NCI-H226 (cell line): ENCODE measurements around the gene LRRC7.
"Not testable (repeated sequence)": the region's sequence is repeated elsewhere in the genome, so short reads cannot be mapped to it uniquely, and the experiment has no call there.

Source experiments
- DNase-seq: peaks from one replicate; pipeline ENCODE4 v3.0.0-alpha.2; 2015

Gene LRRC7

GRCh38 chr1:69787151-69787550 is 219.4 kb downstream of the LRRC7 start:
- DNase-seq, result no peak

DNA sequence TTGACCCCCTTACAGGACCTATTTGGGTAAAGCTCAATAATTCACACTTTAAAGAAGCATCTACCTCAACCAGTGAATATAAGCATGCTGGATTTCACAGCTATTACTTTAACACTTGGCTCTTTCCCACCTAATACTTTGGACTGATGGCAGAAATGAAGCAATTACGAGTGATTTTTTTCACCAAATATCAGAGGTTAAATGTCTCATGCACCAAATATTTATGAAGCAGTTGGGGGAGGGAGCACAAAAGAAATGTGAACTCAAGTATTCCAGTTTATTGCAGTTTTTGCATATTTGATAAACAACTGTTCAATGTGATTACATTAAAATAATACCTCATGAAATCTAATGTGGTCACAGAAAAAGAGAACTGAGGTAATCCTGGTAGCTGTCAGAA is 223.6 kb downstream of the LRRC7 start:
- DNase-seq, result peak; percentile 18

DNA sequence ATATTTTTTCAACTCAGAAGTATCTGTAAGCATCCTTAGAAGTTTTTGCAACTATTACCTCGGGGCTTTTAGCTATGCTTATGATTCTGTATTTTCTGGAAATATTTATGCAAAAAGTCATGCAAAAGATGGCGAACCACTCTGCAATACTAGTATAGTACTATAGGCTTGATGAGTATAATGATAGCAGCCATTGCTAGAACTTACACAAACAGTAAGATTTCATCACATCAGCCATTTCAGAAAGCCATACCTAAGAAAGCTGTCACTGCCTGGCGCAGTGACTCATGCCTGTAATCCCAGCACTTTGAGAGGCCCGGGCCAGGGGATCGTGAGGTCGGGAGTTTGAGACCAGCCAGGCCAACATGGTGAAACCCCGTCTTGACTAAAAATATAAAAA is 227.1 kb downstream of the LRRC7 start:
- peak; percentile 18 for DNase-seq

DNA sequence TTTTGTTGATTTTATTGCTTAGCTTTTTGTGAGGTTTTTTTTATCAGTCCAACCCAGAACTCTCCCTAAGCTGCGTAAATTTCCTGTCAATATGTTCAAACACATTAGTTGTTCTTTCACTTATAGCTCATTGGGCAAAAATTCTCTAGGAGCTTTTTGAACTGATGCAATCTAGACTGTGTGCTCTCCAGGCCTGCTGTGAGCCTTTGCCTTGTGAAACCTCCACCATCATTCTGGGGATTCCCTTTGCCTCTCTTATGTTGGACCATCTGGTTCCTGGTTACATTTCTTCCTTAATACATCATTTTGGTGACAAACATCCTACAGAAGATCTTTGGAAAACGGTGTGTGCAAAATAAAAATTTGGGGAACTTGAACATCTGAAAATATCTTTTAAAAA is 247.2 kb downstream of the LRRC7 start:
- peak; percentile 4 for DNase-seq

DNA sequence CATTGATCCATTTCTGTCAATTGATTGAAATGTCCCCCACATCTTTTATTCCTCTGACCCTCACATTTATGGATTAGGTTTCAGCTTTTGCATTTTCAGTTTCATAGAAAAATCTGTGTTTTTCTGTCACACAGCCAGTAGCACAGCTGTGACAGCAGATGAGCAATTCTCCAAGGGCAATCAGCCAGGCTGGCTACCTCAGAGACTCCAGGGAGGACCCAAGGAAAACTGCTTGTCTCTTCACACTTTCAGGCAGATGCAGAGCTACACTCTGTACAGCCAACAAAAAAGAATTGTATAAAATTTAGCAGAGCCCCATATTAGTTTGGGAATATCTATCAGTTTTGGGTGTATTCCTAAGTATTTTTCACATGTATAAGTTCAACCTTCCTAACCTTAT is 257.2 kb downstream of the LRRC7 start:
- DNase-seq, result no peak

DNA sequence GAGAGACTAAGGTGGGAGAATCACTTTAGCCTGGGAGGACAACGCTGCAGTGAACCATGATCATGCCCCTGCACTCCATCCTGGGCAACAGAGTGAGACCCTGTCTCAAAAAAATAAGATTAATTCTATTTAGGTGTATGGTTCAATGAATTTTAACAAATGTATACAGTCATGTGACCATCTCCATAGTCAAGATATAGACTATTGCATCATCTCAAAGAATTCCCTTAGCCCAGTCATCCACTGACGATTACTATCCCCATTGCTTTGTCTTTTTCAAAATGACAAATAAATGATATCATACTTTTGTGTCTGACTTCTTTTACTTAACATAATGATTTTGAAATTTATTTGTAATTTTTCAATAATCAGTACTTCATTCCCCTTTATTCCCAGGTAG is 260.0 kb downstream of the LRRC7 start:
- DNase-seq, result no peak

- no peak for DNase-seq
Measured at GRCh38 chr1:69833536-69833935, 265.8 kb downstream of the LRRC7 start.

- no peak for DNase-seq
Measured at GRCh38 chr1:69834336-69834735, 266.6 kb downstream of the LRRC7 start.

DNA sequence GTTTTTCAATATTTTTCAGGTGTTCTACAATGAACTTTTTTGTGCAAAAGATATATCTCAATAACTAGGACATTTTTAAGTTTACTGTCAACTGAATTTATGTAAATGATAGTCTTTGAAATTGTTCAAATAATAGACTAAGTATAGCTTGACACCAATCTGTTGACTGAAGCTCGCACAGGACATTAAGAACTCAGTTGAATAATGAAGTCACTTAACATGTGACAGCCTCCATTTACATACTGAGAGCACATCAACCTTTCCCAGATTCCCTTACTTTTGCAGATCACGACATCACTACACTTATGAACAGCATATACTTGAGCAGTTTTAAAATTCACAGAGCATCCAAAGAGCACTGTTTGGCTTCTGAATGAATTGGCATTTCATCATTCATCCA is 268.2 kb downstream of the LRRC7 start:
- no peak for DNase-seq

GRCh38 chr1:69836971-69837636 is 269.4 kb downstream of the LRRC7 start:
- peak; percentile 4 for DNase-seq

DNA sequence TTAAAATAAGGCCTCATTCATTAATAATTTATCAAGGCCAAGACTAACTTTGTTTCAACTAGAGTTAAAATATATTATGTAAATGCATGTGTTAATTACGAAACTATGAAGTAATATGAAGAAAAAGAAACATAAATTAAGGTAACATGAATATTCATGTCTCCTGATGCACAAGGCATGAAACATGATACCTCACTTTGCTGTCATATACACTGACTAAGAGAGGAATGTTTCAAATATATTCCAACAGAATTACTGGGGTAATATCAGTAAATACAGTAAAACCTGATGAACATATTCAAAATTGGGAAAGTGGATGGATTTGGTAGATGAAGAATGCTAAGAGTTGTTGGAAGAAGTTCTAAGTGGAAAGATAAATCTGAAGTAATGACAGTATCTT is 274.6 kb downstream of the LRRC7 start:
- no peak for DNase-seq

- DNase-seq, result no peak
Measured at GRCh38 chr1:69845655-69846054, 277.9 kb downstream of the LRRC7 start.

GRCh38 chr1:69846267-69846666 is 278.5 kb downstream of the LRRC7 start:
- DNase-seq, result no peak

- no peak for DNase-seq
Measured at GRCh38 chr1:69847670-69848069, 279.9 kb downstream of the LRRC7 start.

DNA sequence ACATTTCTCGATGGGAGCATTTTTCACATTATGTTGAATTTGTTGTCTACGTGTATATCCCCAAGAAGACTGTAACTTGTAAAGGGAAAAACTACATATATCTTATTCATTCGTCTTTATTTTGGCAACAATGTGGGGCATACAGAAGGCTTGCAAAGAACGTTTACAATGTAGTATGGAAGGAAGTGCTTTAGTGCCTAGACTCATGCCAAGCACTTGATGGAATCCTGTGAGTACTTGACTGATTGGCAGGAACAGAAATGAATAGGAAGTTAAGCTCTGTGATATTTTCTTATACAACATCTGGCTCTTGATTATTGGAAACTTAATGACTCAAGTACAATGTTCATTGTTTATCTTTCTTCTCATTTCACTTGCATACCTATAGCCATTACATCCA is 284.4 kb downstream of the LRRC7 start:
- DNase-seq, result no peak

DNA sequence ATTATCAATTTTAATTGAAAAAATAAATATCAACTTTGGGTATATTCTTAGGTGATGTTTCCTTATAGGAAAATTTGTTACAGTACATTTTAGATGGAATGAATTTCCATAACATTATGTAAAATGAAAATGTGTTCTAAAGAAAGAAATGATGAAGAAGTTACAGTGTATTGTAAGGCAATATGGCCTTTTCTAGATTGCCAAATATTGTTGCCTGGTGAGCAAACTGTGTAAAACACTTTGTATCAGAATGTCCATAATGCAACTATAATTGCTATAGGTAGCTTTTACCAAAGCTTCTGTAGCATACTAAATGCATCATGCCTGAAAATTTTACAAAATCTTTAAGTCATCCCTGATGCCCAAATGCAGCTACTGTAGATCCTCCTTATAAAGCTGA is 285.0 kb downstream of the LRRC7 start:
- no peak for DNase-seq

- peak; percentile 52 for DNase-seq
Measured at GRCh38 chr1:69858534-69858933, 290.8 kb downstream of the LRRC7 start.

GRCh38 chr1:69861641-69862040 is 293.9 kb downstream of the LRRC7 start:
- no peak for DNase-seq

GRCh38 chr1:69862906-69863305 is 295.2 kb downstream of the LRRC7 start:
- DNase-seq, result peak; percentile 2

DNA sequence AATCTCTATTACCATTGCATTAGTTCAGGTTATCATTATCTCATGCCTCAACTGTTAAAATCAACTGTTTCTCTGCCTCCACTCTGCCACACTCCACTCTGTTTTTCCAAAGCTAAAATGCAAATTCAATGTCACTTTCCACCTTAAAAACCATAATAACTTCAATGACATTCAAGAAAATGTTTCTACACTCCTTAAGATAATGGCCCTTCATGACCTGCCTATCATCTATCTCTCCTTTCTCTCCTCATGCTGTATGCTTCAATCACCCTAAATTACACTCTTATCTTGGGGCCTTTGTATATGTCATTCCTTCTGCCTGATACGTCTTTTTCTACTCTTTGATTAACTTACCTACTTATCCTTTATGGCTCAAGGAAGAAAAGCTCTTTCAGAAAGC is 296.0 kb downstream of the LRRC7 start:
- no peak for DNase-seq

GRCh38 chr1:69871412-69871811 is 303.7 kb downstream of the LRRC7 start:
- DNase-seq, result no peak

- DNase-seq, result no peak
Measured at GRCh38 chr1:69878338-69878737, 310.6 kb downstream of the LRRC7 start.

DNA sequence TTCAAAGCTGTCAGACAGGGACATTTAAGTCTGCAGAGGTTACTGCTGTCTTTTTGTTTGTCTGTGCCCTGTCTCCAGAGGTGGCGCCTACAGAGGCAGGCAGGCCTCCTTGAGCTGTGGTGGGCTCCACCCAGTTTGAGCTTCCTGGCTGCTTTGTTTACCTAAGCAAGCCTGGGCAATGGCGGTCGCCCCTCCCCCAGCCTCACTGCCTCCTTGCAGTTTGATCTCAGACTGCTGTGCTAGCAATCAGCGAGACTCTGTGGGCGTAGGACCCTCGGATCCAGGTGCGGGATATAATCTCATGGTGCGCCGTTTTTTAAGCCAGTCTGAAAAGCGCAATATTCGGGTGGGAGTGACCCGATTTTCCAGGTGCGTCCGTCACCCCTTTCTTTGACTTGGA is 320.3 kb downstream of the LRRC7 start:
- DNase-seq, result not testable (repeated sequence)

DNA sequence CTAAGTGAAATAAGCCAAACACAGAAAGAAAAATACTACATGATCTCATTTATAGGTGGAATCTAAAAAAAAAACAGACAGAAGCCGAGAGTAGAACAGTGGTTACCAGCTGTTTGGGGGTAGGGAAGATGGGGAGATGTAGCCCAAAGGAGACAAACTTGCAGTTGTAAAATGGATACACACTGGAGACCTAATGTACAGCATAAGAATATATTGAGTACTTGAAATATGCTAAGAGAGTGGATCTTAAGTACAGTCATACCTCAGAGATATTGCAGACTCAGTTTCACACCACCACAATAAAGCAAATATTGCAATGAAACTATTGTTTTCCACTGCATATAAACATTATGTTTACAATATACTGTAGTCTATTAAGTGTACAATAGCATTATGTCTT is 320.9 kb downstream of the LRRC7 start:
- no peak for DNase-seq

DNA sequence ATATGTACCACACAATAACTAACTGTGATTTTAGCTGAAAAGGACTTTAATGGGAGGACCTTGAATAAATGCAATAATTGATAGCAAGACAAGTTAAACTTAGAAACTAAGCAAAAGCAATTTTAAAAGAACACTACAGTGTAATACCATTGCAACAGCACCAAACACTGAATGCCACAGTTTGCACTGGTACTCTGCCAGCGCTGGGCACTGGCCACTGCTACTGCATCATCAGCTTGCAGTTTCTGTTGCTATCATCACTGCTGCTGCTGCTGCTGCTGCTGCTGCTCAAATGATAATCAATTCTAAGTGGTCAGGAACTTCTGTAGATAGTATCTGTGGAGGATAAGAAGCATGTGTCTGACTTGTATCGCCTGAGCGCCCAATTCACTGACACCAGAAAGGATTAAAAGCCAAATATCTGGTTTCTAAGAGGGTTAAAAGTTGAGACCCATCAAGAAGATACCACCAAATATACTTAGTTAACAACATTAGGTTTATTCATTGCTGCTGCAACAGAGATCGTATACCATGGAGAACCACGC is 330.8 kb downstream of the LRRC7 start:
- DNase-seq, result no peak
